OCI-LY1 (cell line): ENCODE data around the gene DOCK1.

Experiments
- H2AFZ ChIP-seq: fragments of 200-600 bp; sonication (generic), shearing (Covaris generic); 2 replicates; pipeline ENCODE4 v1.6.0; 2014; ENCODE audit warnings: antibody characterized with exemption, mild to moderate bottlenecking, low read length
- H3F3A ChIP-seq: fragments of 200-600 bp; sonication (generic), shearing (Covaris generic); 2 replicates; pipeline ENCODE4 v1.6.0; 2014; ENCODE audit warnings: mild to moderate bottlenecking, antibody characterized with exemption, low read length, moderate library complexity; ENCODE audit not compliant: insufficient read depth
- H3K27ac ChIP-seq: fragments of 200-600 bp; sonication (generic); 2 replicates; pipeline ENCODE4 v1.5.1; 2014; ENCODE audit warnings: low read length, mixed run types, mild to moderate bottlenecking, low read depth; ENCODE audit not compliant: poor library complexity, severe bottlenecking
- H3K27me3 ChIP-seq: fragments of 200-600 bp; sonication (generic); 2 replicates; pipeline ENCODE4 v1.6.0; 2014; ENCODE audit warnings: antibody characterized with exemption, mild to moderate bottlenecking, low read length, moderate library complexity; ENCODE audit not compliant: insufficient read depth
- H3K36me3 ChIP-seq: fragments of 200-600 bp; sonication (generic); 2 replicates; pipeline ENCODE4 v1.6.1; 2014; ENCODE audit warnings: mild to moderate bottlenecking, antibody characterized with exemption, low read length, moderate library complexity, mixed read lengths; ENCODE audit not compliant: insufficient read depth
- H3K4me1 ChIP-seq: fragments of 200-600 bp; sonication (generic); 2 replicates; pipeline ENCODE4 v1.5.1; 2014; ENCODE audit warnings: mild to moderate bottlenecking, low read length, moderate library complexity; ENCODE audit not compliant: insufficient read depth, severe bottlenecking
- H3K4me2 ChIP-seq: fragments of 200-600 bp; sonication (generic), shearing (Covaris generic); 2 replicates; pipeline ENCODE4 v1.6.1; 2014; ENCODE audit warnings: low read length
- H3K4me3 ChIP-seq: fragments of 200-600 bp; sonication (generic); 2 replicates; pipeline ENCODE4 v1.5.1; 2014; ENCODE audit warnings: low read length, low read depth, mild to moderate bottlenecking, mixed read lengths; ENCODE audit not compliant: poor library complexity, severe bottlenecking
- H3K79me2 ChIP-seq: fragments of 200-600 bp; shearing (Covaris generic); 2 replicates; pipeline ENCODE4 v1.6.1; 2016; ENCODE audit warnings: mixed run types, low read length, mixed read lengths; ENCODE audit not compliant: insufficient read depth
- H3K9ac ChIP-seq: fragments of 200-600 bp; sonication (generic), shearing (Covaris generic); 2 replicates; pipeline ENCODE4 v1.6.1; 2014; ENCODE audit warnings: mild to moderate bottlenecking, low read length, mixed read lengths
- H3K9me2 ChIP-seq: fragments of 200-600 bp; sonication (generic), shearing (Covaris generic); 2 replicates; pipeline ENCODE4 v1.6.1; 2014; ENCODE audit warnings: low read depth, mild to moderate bottlenecking, low read length, mixed read lengths
- H3K9me3 ChIP-seq: fragments of 200-600 bp; shearing (Covaris generic); 2 replicates; pipeline ENCODE4 v1.6.1; 2014; ENCODE audit warnings: low read length, mixed read lengths
- H4K20me1 ChIP-seq: fragments of 200-600 bp; sonication (generic), shearing (Covaris generic); 2 replicates; pipeline ENCODE4 v1.6.0; 2016; ENCODE audit warnings: mild to moderate bottlenecking, low read length; ENCODE audit not compliant: insufficient read depth
- CTCF ChIP-seq: fragments of 200-600 bp; sonication (generic), shearing (Covaris generic); IDR thresholded peaks from 2 replicates; pipeline ENCODE4 v1.5.1; 2017; ENCODE audit warnings: mild to moderate bottlenecking, antibody characterized with exemption, low read length, moderate library complexity, mixed read lengths
- EZH2 ChIP-seq: fragments of 200-600 bp; sonication (generic), shearing (Covaris generic); IDR thresholded peaks from 2 replicates; pipeline ENCODE4 v1.8.0; 2017; ENCODE audit warnings: borderline replicate concordance, mixed run types, mild to moderate bottlenecking, antibody characterized with exemption, low read length, moderate library complexity, mixed read lengths

Gene DOCK1

DNA sequence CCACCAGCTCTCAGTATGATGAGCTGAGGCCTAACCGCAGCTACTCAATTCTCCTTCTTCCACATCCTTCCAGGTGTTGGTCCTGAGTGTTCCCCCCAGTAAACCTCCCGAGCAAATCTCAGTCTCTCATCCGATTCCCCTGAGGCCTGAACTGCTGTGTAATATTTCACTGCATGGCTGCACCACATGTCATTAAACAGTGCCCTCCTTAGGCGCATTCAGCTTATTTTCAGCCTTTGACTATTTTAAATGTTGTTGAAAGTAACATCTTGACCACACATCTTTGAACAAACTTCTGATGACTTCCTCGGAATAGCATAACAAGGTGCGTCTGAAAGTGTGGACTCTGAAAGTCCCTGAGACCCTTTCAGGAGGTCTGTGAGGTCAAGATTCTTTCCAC lies 581.1 kb downstream of the DOCK1 start:
- TF ChIP-seq EZH2 (no peak), CTCF (no peak)
- Histone ChIP-seq H3K4me1 (no peaks in the 10 kb centered on the region), H3K27ac (no peak overlapping the region)

DNA sequence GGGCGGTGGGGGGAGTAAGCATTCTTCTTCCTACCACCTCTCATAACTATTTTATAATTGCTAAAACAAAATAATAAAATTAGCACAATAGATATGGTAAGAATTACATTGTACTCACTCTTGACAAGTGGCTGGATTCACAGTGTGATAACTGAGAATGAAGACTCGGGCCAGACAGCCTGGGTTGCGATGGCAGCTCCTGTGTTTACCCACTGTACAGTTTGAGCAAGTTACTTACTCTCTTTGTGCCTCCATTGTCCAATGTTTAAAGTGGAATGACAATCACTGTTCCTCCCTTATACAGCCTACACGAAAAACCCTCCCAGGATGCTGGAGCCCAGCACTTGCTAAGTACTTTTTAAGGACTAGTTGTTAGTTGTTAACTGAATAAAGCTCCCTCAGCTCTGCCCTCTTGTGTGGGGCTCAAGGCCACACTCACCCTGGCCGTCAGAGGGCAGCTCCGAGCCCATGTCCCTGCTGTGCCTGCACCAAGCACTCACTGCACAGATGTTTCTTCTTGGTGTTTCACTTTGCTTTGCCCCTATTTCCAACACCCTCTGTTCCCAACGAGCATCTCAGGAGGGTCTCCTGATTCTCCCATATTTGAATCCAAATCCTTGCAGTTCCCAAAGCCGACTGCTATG lies 587.5 kb downstream of the DOCK1 start:
- H3K79me2 ChIP-seq, result no peaks in the 10 kb centered on the region
- no peak overlapping the region for H2AFZ ChIP-seq
- no peak for TF ChIP-seq EZH2
- TF ChIP-seq CTCF, result peak; percentile 18; the same call in 1 of the 2 replicates
- no peaks in the 10 kb centered on the region for H4K20me1 ChIP-seq
- H3K9me2 ChIP-seq, result no peaks in the 10 kb centered on the region
- H3K9me3 ChIP-seq, result no peaks in the 10 kb centered on the region
- no peaks in the 10 kb centered on the region for H3K36me3 ChIP-seq
- H3K4me2 ChIP-seq, result no peak overlapping the region
- no peaks in the 10 kb centered on the region for H3F3A ChIP-seq
- H3K9ac ChIP-seq, result no peak overlapping the region
- H3K4me3 ChIP-seq, result no peak overlapping the region
- no peaks in the 10 kb centered on the region for H3K4me1 ChIP-seq
- H3K27ac ChIP-seq, result no peak overlapping the region
- no peaks in the 10 kb centered on the region for H3K27me3 ChIP-seq

More for the DNA sequence above, 581.1 kb downstream of the DOCK1 start:
- no peak overlapping the region for H2AFZ ChIP-seq
- H3K36me3 ChIP-seq, result no peaks in the 10 kb centered on the region
- no peaks in the 10 kb centered on the region for H4K20me1 ChIP-seq
- H3K27me3 ChIP-seq, result no peaks in the 10 kb centered on the region
- no peak overlapping the region for H3K4me2 ChIP-seq
- no peaks in the 10 kb centered on the region for H3K9me2 ChIP-seq
- H3K4me3 ChIP-seq, result no peak overlapping the region
- H3K9ac ChIP-seq, result no peak overlapping the region
- no peaks in the 10 kb centered on the region for H3K79me2 ChIP-seq
- H3F3A ChIP-seq, result no peaks in the 10 kb centered on the region
- no peaks in the 10 kb centered on the region for H3K9me3 ChIP-seq

DNA sequence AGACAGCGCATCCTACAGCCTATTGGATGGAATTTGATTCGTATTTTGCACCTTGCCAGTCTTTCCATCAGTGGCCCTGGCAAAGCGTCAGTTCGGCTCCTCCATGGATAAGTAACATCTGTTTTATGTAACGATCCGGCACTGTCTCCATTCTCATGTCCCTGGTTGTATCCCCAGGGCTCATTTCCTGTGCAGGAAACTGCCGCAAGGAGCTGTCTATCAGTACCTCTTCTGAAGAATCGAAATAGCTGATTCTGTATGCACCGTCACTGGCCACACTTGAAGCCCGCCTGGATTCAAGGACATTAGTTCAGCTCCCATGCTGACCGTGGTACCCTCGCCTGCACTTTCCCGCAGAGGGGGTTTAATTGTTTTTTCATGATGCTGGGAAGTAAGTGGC lies 590.8 kb downstream of the DOCK1 start:
- H3K27me3 ChIP-seq, result no peaks in the 10 kb centered on the region
- H2AFZ ChIP-seq, result no peak overlapping the region
- H3K79me2 ChIP-seq, result no peaks in the 10 kb centered on the region
- H3F3A ChIP-seq, result no peaks in the 10 kb centered on the region
- H3K4me2 ChIP-seq, result no peak overlapping the region
- no peak overlapping the region for H3K9ac ChIP-seq
- H3K4me3 ChIP-seq, result no peak overlapping the region
- no peaks in the 10 kb centered on the region for H3K4me1 ChIP-seq
- H4K20me1 ChIP-seq, result no peaks in the 10 kb centered on the region
- no peaks in the 10 kb centered on the region for H3K9me3 ChIP-seq
- no peak overlapping the region for H3K27ac ChIP-seq
- H3K36me3 ChIP-seq, result no peaks in the 10 kb centered on the region
- H3K9me2 ChIP-seq, result no peaks in the 10 kb centered on the region
- no peak for TF ChIP-seq EZH2
- no peak for TF ChIP-seq CTCF
